Neural progenitor cell (in vitro differentiated cells): ENCODE results near the gene IGFALS.

ENCODE experiments used
- EZH2 ChIP-seq: fragments of 200-600 bp; sonication (generic); IDR thresholded peaks from 2 replicates; pipeline ENCODE4 v1.6.1; 2017; ENCODE audit warnings: antibody characterized with exemption, mild to moderate bottlenecking, moderate library complexity
- EZH2phosphoT487 ChIP-seq: fragments of 200-600 bp; sonication (generic); IDR thresholded peaks from 2 replicates; pipeline ENCODE4 v1.6.1; 2017; ENCODE audit warnings: antibody characterized with exemption
- TF ChIP-seq, protein P1 (sequence below): fragments of 200-600 bp; sonication (generic); IDR thresholded peaks from 2 replicates; pipeline ENCODE4 v1.5.1; 2017; ENCODE audit warnings: antibody characterized with exemption, mild to moderate bottlenecking

DNA sequence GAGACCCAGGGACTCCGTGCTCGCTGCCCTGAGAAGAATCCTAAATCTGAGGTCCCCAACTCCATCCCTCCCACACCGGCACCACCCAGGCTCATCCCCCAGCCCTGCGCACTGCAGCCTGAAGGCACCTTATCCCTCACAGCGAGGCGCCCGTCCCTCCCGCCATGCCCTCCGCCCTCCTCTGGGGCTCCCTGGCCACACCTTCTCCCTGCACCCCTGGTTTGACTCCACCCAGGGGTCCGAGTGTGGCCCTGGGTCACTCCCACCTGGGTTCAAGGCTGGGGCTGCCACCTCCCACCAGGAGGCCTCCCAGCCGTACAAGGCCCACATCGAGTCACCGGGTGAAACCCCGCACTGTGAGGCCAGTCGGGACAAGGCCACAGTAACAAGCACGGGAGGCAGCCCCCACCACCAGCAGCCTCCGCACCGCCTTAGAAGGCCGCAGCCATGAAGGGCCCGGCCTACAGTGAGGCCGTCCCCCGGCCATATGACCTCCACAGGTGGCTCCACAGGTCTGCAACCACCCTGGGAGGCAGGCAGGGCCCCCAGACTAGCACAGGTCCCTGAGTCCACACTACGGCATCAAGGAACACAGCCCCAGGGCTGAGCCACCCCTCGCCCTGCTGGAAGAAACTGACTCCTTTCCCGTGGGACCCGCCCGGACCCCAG, 24.8 kb upstream of the IGFALS start:
- TF ChIP-seq, protein P1, sequence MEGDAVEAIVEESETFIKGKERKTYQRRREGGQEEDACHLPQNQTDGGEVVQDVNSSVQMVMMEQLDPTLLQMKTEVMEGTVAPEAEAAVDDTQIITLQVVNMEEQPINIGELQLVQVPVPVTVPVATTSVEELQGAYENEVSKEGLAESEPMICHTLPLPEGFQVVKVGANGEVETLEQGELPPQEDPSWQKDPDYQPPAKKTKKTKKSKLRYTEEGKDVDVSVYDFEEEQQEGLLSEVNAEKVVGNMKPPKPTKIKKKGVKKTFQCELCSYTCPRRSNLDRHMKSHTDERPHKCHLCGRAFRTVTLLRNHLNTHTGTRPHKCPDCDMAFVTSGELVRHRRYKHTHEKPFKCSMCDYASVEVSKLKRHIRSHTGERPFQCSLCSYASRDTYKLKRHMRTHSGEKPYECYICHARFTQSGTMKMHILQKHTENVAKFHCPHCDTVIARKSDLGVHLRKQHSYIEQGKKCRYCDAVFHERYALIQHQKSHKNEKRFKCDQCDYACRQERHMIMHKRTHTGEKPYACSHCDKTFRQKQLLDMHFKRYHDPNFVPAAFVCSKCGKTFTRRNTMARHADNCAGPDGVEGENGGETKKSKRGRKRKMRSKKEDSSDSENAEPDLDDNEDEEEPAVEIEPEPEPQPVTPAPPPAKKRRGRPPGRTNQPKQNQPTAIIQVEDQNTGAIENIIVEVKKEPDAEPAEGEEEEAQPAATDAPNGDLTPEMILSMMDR = no peak
- no peak for TF ChIP-seq EZH2
- TF ChIP-seq EZH2phosphoT487 = no peak
